ENCODE results near the gene ZDHHC22. TPM values are rescaled to one million over a fixed set of nuclear protein-coding genes. Genes with fewer than 3 reads are reported as not detected.

The ZDHHC22 gene
- total RNA-seq, 1 experiment from 2014 or later, result 0.46 TPM

DNA sequence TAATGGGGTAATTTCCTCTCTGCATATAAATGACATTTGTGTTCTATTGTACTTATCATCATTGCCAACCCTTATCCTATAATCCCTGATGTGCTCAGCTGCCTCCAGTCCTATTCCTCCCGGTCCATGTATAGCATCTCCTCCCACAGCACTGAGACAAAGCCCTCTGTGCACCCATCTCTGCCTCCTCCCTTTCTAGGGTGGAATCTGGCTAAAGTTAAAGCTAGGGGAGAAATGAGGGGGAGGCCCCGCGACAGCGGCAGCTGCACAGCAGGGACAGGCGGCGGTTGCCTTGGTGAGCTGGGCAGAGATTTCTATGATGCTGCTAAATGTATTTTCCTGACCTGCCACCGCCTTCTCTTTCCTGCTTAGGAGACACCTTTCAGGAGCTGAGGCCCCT lies 12.8 kb upstream of the ZDHHC22 start:
- Histone ChIP-seq H3K36me3 (ENCODE audit: control insufficient read depth, insufficient read depth, low read length) (no peaks in the 10 kb centered on the region), H3K9me3 (ENCODE audit: control insufficient read depth, insufficient read depth, low read depth, low read length) (no peaks in the 10 kb centered on the region), H3K27ac (ENCODE audit: low read length) (no peak overlapping the region), H3K4me1 (ENCODE audit: control insufficient read depth, insufficient read depth, low read length) (no peaks in the 10 kb centered on the region), H3K4me3 (ENCODE audit: low read depth in 2 of 2, low read length in 2 of 2) (no peak overlapping the region), H3K27me3 (ENCODE audit: control insufficient read depth, insufficient read depth, low read length) (0 out of 2 replicates have a peak, but pooled peaks cover 2% of the 10 kb centered on the region)
- in situ Hi-C loops (cut with HindIII; ENCODE audit: low pct_unique_long_range_greater_than_20kb, low sequenced_read_pairs), result no loop called here
- DNase-seq (ENCODE audit: low read depth, low spot score) (no peak), ATAC-seq (no peak)
- ChIA-PET CTCF (no interaction called here), POLR2A (no interaction called here)
- TF ChIP-seq, protein P1, sequence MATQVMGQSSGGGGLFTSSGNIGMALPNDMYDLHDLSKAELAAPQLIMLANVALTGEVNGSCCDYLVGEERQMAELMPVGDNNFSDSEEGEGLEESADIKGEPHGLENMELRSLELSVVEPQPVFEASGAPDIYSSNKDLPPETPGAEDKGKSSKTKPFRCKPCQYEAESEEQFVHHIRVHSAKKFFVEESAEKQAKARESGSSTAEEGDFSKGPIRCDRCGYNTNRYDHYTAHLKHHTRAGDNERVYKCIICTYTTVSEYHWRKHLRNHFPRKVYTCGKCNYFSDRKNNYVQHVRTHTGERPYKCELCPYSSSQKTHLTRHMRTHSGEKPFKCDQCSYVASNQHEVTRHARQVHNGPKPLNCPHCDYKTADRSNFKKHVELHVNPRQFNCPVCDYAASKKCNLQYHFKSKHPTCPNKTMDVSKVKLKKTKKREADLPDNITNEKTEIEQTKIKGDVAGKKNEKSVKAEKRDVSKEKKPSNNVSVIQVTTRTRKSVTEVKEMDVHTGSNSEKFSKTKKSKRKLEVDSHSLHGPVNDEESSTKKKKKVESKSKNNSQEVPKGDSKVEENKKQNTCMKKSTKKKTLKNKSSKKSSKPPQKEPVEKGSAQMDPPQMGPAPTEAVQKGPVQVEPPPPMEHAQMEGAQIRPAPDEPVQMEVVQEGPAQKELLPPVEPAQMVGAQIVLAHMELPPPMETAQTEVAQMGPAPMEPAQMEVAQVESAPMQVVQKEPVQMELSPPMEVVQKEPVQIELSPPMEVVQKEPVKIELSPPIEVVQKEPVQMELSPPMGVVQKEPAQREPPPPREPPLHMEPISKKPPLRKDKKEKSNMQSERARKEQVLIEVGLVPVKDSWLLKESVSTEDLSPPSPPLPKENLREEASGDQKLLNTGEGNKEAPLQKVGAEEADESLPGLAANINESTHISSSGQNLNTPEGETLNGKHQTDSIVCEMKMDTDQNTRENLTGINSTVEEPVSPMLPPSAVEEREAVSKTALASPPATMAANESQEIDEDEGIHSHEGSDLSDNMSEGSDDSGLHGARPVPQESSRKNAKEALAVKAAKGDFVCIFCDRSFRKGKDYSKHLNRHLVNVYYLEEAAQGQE (IDR thresholded peaks at IDR 0.05; ENCODE audit: insufficient read depth in 1 of 2, low read depth in 2 of 2, low read length in 1 of 2), result no peak
- TF ChIP-seq POLR2AphosphoS5 (IDR thresholded peaks at IDR 0.05; ENCODE audit: low read depth, low read length), result no peak
- TF ChIP-seq, protein P2, sequence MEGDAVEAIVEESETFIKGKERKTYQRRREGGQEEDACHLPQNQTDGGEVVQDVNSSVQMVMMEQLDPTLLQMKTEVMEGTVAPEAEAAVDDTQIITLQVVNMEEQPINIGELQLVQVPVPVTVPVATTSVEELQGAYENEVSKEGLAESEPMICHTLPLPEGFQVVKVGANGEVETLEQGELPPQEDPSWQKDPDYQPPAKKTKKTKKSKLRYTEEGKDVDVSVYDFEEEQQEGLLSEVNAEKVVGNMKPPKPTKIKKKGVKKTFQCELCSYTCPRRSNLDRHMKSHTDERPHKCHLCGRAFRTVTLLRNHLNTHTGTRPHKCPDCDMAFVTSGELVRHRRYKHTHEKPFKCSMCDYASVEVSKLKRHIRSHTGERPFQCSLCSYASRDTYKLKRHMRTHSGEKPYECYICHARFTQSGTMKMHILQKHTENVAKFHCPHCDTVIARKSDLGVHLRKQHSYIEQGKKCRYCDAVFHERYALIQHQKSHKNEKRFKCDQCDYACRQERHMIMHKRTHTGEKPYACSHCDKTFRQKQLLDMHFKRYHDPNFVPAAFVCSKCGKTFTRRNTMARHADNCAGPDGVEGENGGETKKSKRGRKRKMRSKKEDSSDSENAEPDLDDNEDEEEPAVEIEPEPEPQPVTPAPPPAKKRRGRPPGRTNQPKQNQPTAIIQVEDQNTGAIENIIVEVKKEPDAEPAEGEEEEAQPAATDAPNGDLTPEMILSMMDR (IDR thresholded peaks at IDR 0.05), result no peak
- TF ChIP-seq SIN3A (IDR thresholded peaks at IDR 0.05; ENCODE audit: borderline replicate concordance, insufficient read depth, low read depth, low read length), result no peak
- no peak for TF ChIP-seq TCF7L2 (IDR thresholded peaks at IDR 0.05; ENCODE audit: low read depth, low read length)
- intact Hi-C loops (cut with micrococcal nuclease; ENCODE audit: unreplicated experiment), result loop anchor here (5.0 kb wide), 2 partner anchors 143 to 163 kb away; no protein-coding TSS in a partner anchor
- no TSS peak for BruUV-seq (replicated peaks)

DNA sequence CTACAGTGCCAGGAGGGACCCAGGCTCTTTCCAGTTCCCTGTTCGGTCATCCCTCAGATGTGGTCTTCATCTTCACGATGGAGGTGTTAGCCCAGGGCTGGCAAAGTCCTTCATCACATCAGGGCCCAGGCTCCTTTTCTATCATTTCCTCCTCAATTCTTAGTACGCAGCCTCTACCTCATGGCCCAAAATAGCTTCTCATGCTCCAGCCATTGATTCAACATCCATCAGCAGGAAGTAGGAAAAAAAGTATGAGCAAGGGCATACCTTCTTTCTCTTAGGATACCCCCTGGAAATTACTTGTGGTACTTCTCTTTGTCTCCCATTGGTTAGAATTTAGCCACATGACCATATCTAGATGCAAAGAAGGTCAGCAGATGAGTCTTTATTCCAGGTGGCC lies 12.2 kb upstream of the ZDHHC22 start:
- in situ Hi-C loops (cut with HindIII; ENCODE audit: low pct_unique_long_range_greater_than_20kb, low sequenced_read_pairs), result no loop called here
- CTCF ChIA-PET, result interaction anchor here (3.4 kb wide), 1 partner anchor 162 kb away, joined by 33 read pairs; no protein-coding TSS in a partner anchor

More for the DNA sequence above, 12.2 kb upstream of the ZDHHC22 start:
- ATAC-seq (no peak), DNase-seq (ENCODE audit: low read depth, low spot score) (no peak)
- POLR2A ChIA-PET, result no interaction called here
- intact Hi-C loops (cut with micrococcal nuclease; ENCODE audit: unreplicated experiment), result loop anchor here (2.0 to 5.0 kb wide), 3 partner anchors 59 to 163 kb away; no protein-coding TSS in a partner anchor
- TF ChIP-seq SIN3A (IDR thresholded peaks at IDR 0.05; ENCODE audit: borderline replicate concordance, insufficient read depth, low read depth, low read length) (no peak), TCF7L2 (IDR thresholded peaks at IDR 0.05; ENCODE audit: low read depth, low read length) (no peak), POLR2AphosphoS5 (IDR thresholded peaks at IDR 0.05; ENCODE audit: low read depth, low read length) (no peak)
- TF ChIP-seq, protein P1 (IDR thresholded peaks at IDR 0.05; ENCODE audit: insufficient read depth in 1 of 2, low read depth in 2 of 2, low read length in 1 of 2), result no peak
- TF ChIP-seq, protein P2 (IDR thresholded peaks at IDR 0.05), result no peak
- no peaks in the 10 kb centered on the region for H3K36me3 ChIP-seq (ENCODE audit: control insufficient read depth, insufficient read depth, low read length)
- BruUV-seq (replicated peaks), result no TSS peak
- no peak overlapping the region for H3K4me3 ChIP-seq (ENCODE audit: low read depth in 2 of 2, low read length in 2 of 2)
- H3K9me3 ChIP-seq (ENCODE audit: control insufficient read depth, insufficient read depth, low read depth, low read length), result no peaks in the 10 kb centered on the region
- 0 out of 2 replicates have a peak, but pooled peaks cover 2% of the 10 kb centered on the region for H3K27me3 ChIP-seq (ENCODE audit: control insufficient read depth, insufficient read depth, low read length)
- no peak overlapping the region for H3K27ac ChIP-seq (ENCODE audit: low read length)
- no peaks in the 10 kb centered on the region for H3K4me1 ChIP-seq (ENCODE audit: control insufficient read depth, insufficient read depth, low read length)
